ENCODE data around the gene GCNT1.

The GCNT1 gene

DNA sequence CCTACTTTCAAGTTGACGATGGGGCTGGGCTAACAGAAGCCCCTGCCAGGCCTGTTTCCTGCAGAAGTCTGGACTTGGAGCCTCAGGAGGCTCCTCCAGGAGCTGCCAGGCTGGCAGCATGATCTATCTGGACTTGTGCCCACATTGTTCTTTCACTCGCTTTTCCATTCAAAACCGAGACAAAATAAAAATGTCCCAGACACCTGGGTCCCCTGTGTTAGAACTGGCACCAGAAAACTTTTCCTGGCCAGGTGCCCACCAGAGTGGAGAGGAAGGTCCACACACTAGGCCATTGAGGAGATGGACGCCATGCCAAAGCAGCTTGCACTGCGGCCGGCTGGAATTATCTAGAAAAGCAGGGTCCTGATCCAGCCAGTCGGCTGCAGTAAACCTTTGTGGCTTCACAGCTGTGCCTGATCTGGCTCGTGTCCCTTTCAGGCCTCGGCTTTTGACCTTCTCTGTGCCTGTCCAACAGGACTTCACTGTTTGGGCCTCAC, 78.2 kb downstream of the GCNT1 start:
- no peak for DNase-seq (ENCODE audit: low read depth)

DNA sequence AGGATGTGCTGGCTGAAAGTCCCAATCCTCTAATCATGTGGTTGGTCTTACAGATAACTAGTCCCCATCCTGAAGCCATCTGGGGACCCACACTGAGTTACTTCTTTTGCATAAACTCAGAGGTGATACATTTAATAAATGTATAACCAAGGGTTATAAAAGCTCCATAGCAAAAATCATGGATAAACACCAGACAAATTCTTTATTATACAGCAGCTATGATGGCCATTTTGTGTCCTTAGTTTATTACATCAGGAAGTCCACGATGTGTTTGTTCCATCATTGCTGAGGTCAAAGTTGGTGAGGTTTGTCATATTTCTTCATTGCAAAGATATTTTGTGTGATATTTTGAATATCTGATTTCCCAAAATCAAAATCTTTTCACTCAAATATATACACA, 80.2 kb downstream of the GCNT1 start:
- no peak for DNase-seq (ENCODE audit: low read depth)

DNA sequence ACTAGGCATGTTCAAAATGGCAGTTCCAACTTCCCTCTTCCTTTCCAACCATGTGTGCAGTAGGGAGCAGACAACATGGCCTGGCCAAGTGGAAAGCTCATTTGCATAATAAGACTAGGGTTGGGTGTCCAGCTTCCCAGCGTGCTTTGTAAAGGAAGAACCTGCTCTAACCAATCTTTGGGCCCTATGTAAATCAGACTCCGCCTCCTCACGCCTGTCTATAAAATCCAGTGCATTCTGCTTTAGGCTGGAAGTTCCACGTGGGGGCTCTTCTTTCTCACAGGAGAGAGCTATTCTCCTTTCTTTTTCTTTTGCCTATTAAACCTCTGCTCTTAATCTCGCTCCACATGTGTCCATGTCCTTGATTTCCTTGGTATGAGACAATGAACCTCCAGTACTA, 83.4 kb downstream of the GCNT1 start:
- DNase-seq (ENCODE audit: low read depth), result no peak

DNA sequence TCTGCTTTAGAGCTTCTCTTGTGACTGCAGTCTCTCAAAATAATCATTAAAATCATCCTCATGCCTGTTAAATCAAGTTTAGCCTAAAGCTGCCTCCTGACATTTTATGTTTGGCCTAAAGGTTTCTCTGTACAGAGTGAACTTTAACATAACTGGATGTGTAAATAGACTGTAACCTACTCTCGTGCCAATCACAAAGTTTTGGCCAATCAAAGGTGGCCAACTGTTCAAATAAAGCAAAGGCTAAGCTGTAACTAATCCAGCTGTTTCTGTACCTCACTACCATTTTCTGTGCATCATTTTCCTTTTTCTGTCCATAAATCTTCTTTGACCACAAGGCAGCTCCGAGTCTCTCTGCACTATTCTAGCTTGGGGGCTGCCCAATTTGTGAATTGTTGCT, 86.2 kb downstream of the GCNT1 start:
- DNase-seq (ENCODE audit: low read depth), result no peak

DNA sequence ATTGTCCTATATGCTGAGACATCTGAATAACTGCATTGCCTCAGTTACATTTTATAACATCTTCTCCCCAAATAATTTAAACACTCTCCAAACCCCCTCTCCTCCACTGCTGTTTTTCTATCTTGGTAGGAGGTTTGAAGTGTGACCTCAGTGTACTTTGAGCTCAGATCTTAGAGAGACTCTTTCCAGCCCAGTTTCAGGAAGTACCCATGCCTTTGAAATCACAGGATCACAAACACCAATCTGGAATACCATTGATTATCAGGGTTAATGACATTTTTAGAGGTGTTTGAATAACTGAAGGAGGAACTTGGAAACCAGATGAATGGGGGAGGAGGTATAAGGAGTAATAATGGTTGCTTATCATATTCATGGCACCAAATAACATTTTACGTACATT, 93.2 kb downstream of the GCNT1 start:
- DNase-seq (ENCODE audit: low read depth), result no peak

DNA sequence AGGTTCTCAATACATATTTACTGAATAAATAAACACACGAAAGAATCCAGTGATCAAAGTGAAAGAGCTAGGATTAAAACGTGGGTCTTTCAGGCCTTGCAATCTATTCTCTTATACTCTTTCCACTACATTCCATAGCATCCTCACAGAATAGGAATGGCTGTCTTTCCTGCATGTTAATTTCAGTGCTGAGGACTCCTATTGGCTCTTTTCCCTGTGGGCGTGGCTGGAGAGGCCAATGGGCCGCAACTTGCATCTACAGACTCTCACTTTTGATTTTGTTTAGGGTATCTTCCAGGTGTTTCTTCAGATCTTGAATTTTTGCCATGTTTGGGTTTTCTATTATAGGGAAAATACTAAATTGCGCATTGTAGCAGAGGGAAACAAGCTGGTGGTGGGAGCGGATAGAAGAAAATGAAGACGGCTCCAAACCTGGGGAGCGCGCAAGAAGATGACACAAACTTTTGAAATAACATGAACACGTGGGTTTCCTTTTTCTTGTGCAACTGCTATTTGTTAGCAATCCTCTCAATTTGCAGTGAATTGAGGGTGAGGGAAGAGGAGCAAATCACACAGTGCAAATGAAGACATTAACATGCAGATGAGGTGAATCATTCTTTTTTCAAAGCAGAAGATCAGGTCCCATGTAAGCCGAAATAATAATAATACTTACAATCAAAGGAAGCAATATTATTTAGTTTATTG, 93.9 kb downstream of the GCNT1 start:
- DNase-seq (ENCODE audit: low read depth), result no peak

DNA sequence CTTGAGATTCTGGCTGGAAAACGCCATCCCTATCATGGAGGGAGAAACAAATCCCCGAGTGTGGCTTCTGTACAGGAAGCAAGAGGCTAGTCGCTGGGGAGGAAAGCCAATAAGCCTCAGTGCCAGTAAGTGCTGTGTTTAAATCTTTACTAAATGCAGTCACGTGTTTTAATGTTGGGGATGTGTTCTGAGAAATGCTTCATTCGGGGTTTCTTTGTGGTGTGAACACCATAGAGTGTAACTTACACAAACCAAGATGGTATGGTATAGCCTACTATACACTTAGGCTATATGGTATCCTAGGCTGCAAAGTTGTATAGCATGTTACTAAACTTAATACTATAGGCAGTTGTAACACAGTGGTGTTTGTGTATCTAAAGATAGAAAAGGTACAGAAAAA, 94.7 kb downstream of the GCNT1 start:
- no peak for DNase-seq (ENCODE audit: low read depth)

Measured in EH (cell line).